Measurements from ENCODE around the gene CLDN19.
"Not testable (repeated sequence)": the region's sequence is repeated elsewhere in the genome, so short reads cannot be mapped to it uniquely, and the experiment has no call there.

The CLDN19 gene

DNA sequence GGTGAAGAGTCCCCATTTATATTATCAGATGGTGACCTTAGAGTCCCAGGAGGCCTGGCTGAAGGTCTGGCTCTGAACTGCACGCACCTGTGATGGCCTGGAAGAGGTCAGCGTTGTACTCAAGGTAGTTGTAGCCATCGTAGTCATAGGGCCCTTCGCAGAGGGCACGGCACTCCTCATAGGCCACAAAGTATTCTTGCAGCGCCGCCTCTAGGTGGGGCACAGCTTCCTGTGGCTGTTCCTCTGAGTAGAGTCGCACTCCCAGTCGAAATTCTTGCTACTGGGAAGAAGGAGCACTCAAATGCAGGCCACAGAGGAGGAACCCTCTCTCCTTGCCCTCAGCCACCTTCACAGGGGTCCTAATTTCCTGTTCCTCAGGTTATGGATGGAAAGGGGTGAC lies 19.1 kb upstream of the CLDN19 start:
- DNase-seq: no peak

DNA sequence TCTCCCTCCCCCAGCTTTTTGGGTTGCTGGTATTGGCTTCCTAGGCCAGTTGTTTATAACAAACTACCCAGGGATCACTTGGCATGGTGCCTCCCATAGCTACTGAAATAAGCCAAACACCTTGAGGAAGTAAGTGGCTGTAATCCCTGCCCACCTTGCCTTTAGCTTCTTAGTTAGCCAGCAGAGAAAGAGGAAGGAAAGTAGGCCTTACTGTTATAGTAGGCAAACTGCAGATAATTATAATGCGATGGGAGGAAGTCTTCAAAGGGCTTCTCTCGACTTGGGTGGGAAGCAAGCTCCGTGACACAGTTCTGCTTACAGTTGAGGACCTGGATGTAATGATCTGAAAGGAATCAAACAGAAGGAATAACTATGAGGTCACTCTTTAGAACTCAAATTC lies 18.6 kb upstream of the CLDN19 start:
- DNase-seq: no peak

DNA sequence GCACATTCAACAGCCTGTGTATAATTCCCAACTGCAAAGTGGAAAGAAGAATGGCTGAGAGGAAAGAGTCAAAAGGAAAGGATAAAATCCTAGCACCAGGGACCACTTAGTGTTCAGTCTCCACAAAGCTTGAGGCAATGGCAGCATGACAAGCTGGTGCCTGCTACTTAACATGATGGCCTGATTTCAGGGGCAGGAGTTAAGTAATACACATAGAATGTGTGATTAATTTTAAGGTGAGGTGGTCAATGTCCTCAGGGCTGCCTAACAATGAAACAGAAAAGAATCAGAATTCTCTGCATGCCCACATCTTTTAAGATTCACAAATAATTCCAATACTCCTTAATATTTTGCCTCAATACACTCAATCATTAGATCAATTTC lies 17.8 kb upstream of the CLDN19 start:
- DNase-seq: no peak

DNA sequence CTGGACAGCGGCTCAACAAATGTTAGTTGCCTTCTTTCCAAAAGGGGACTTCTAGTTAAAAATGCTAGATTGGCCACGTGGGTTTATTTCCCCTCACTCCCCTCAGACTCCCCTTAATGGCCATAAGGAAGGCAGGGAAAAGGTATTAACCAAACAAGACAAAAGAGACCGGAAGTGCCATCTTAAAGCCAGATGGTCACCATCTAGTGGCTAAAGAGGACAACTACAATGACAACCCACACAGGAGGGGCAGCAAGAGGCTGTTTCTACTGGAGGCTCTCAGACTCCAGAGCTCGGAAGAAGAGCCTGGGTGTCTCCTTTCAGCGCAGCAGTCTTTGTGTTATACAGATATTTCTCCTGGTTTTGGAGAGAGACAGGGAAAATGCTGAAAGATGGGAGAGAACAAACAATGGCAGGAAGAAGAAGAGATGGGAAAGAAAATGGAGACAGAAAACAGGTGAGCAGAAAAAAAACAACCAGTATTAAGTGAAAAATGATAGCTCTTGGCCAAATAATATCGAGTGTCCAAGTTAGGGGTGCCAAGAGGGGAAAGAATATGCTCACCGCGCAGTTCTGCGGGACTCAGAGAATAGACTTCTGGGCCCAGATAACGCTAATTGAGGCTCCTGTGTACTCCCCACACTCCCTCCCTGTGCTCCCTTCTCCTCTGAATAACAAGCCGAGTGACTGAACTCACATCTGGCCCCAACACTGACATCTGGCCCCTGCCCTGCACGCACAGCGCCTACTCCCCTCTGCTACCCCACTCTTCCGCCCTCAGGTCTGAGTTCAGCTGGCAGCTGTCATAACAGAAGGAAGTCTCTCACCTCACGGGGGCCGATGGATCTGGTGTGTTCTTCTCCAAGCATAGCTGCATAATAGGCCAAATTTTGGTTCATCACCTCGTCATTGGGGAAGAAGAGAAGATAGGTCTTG lies 17.2 kb upstream of the CLDN19 start:
- peak in 1 of 2 experiments; percentile 43 for DNase-seq

DNA sequence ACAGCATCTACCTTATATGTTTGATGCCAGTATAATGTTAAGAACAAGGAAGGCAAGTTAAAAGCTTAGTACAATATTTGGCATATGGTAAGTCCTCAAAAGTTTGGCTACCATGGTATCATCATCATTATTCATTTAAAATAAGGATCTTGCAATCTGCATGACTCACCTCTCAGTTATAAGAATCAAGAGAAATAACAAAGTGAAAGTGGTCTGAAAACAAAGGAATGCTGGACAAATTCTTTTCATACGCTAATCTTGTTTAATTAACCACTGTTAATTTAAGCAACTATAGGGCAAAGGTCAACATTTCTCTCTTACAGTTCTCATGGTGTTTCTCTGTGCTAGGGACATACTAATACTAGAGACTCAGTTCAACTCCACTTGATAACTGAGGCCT lies 13.0 kb upstream of the CLDN19 start:
- no peak for DNase-seq

DNA sequence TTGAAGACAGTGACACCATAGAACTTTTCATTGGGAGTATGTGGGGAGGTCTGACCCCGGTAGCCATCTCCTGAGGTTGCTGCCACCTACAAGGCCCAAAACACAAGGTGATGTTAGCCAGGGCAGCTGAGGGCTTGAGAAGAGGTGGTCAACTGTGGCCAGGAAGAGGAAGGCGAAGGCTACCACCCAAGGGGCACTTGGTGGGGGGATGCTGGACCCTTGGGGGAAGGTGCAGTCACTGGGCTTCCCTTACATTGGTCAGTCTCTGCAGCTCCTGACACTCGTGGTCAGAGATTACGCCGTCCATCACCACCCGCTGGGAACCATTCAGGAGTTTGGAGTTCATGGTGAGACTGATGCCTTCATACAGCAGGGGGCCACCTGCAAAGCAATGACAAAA lies 12.2 kb upstream of the CLDN19 start:
- no peak for DNase-seq

DNA sequence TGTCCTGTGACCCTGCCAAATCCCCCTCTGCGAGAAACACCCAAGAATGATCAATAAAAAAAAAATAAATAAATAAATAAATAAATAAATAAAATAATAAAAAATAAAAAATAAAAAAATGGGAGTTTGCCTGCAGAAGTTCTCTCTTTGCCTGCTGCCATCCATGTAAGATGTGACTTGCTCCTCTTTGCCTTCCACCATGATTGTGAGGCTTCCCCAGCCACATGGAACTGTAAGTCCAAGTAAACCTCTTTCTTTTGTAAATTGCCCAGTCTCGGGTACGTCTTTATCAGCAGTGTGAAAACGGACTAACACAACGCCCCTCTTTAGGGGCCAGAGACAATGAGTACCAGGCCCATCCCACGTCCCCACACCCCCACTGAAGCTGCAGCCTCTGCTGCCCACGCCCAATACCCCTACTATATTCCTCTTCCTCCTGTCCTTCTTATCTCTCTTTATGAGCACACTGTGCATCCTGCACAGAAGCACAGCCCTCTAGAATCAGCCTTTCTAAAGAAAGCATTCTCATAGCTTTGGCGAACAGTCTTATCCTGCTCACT lies 11.6 kb upstream of the CLDN19 start:
- not testable (repeated sequence) for DNase-seq

DNA sequence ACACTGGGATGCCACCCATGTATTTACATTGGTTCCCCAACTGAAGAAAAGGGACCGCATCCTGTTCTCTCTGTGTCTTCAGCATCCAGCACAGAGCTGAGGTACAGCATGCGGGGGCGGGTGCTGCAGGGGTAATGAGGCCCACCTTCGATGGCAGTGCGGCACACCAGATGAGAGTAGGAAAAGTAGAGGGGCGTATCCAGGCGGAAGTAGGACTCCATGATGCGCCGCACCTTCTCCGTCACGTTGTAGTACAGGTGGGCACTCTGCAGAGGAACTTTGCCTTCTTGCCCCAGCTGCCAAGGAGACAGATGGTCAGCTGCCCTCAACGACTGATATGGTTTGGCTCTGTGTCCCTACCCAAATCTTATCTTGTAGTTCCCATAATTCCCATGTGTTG lies 10.0 kb upstream of the CLDN19 start:
- no peak for DNase-seq

DNA sequence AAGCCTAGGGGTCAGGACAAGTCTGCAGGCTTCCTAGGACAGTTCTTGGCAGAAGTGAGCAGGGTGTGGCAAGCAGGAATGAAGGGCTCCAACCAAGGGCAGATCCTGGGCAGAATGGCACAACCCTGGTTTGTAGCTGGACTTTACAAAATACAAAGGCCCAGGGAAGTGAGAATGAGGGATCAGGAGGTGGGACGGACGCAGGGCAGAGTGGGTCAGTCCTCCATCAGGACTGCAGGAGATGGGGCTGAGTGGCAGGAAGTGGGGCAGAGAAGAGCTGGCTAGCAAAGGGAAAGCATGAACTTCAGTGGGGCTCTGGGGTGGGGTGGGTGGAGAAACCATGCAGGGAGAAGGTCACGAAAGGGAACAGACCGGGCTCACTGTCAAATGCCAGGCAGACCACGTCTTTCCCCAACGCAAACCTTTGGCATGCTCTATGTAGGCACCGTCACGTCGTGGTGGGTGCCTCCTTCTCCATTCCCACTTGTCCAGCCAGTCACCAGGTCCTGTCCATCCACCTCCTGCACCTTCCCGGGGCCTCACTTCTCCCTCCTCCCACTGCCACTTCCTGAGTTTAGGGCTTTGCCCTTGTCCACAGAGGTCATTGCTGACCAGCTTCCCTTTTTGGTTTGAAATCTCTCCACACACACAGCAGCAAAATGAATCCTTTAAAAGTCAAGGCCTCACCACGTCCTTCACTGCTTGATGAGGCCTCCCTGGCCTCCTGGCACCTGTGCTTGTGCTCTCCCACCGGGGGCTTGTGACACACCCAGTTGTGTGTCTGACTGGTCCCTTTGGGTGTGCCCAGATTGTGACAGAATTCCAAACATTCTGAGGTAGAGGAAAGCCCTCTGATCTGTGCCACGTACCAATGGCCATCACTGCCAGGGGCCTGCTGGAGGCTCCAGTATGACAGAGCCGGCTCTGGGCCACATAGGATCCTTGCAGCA lies 8.7 kb upstream of the CLDN19 start:
- no peak for DNase-seq

DNA sequence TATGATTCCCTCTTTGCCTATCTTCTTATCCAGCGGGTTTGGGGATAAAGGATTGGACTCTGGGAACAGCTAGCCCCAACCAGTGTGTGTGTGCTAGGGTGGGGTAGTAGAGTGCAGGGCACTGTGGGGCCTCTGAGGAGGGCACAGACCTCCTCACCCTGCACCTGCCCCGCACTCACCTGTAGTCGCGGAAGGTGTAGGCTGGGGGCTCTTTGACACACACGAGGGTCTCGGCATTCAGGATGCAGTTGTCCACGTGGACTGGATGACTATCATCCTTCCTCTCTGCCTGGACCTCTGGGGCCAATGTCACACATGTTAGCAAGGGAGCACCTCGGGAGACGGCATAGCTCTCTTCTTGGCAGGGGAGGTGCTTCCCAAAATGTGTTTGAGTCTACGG lies 8.0 kb upstream of the CLDN19 start:
- no peak for DNase-seq

DNA sequence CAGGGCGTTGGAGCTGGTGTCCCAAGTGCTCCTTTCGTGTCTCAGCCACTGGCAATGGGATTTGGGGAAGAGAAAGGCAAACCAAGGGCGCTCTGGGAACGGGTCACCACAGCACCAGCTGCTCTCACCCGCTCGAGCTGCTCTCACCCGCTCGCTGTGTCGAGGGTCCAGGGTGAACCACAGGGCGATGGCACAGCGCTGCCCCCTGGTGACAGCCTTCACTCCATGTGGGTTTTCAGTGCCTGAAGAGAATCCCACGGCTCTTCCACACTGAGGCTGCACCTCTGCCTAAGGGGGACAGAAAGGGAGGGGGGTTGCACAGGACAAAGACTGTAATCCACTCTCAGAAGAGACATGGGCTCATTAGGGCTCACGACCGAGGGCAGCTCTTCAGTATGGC lies 7.1 kb upstream of the CLDN19 start:
- no peak for DNase-seq

DNA sequence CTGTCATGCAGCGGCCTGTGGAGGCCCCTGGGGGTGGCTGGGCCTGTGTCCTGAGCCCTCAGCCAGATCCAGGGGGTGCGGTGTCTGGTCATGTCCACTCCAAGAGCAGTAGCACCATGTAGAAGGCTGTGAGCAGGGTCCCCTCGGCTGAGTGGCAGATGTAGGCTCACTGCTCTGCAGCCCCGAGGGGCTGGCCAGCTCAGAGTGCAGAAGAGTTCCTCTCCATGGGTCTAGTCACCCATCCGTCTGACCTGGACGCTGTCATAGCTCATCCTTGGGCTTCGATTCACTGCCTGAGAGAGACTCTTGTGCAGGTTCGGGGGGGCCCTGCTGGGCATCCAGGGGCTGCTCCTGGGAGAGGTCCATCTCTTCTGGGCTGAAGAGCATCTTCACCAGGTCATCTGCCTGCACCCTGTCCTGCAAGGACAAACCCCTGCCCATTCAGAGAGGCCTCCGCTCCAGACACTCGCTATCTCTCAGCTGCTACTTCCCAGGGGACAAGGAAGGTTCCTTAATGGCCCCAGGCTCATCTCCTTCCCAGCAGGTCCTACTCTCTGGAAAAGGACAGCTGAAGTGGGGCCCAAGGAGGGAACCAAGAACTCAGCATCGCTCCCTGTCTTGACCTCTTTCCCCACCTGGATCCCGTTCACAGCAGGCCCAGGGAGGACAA lies 6.5 kb upstream of the CLDN19 start:
- DNase-seq: no peak

DNA sequence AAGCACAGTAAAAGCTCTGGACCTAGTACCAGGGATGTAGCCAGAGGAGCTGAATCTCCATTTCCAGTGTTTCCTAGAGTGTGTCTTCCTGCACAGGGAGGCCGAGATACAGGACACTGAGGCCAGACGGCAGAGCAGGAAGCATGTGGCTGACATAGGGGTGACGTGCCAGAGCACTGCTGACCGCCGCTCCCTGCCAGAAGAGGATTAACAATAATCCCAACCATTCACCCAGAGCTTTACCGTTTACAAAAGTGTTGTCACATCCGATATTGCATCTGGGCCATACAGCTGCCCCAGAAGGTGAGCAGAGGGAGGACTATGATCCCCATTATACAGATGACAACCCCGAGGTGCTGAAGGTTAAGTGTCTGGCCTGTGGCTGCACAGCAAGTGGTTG lies 5.8 kb upstream of the CLDN19 start:
- DNase-seq: no peak

DNA sequence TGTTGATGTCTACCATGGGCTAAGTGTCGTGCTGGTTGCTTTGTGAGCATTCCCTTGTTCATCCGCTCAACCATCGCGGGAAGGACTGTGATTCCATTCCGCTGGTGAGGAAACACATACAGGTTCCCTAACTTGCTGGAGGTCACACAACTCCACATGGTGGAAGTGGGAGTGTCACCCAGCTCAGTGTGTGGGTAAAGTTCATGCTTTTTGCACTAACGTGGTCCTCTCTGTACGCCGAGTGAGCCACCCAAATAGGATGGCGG lies 4.0 kb upstream of the CLDN19 start:
- no peak for DNase-seq

DNA sequence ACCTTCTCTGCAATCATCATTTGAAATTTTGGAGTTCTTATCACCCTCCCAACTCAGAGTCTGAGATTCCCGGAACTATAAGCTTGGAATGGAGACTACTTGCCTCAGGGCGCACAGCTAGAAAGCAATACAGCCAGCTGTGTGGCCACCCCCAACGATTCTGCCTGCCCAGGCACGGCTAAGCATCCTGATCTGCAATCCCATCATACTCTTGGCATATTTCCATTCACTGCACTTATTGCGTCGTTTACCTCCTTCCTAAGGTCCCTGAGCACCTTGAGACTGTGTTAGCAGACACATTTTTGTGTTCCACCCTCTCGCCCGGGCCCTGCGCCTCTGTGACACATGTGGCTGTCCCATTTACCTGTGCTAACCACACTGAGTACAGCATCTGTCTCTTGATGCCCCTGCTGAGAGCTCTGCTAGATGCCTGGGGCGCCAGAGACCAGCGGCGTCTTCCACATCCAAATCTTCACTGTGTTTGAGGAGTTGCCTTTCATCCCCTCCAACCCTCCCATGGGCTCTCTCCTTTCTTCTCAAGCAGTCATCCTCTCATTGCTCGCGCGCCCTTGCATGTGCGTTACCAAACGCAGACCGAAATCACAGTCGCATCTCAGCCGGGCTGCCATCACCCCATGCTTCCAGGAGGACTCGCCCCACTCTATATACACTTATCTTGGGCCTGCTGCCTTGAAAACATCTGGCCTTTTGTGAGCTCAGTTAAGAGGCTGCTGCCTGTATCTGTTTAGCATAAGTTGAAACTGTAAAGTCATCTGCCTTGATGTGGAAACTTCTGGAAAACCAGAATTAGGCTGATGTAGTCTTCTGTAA lies 3.5 kb upstream of the CLDN19 start:
- no peak for DNase-seq

DNA sequence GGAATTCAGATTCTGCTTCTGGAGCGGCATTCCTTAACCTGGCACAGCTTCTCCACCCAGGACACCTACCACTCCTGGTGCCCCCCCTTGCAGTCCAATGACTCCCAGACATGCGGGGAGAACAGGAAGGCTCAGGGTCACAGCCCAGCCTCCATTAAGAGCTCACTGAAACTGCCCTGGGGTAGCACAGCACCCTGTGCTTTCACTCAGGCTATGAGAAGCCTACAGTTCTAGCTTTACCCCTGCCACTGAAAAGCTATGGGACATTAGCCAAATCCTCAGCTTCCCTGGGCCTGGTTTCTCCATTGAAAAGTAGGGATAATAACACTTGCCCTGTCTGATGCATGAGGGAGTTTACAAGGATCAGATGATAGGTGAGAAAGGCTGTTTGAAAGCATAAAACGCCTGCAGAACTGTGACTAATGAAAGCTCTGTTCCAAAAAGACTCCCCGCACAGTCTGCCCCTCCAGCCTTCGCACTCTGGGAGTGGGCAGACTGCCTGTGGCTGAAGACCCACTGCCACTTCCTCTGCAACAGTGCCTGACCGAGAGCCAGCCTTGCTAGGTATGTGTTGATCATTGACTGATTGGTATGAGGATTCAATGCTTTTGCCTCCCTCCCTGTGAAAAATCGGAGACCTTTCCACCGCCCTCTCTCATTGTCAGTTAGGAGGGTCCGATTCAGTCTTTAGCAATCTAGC lies 2.7 kb upstream of the CLDN19 start:
- DNase-seq: no peak

DNA sequence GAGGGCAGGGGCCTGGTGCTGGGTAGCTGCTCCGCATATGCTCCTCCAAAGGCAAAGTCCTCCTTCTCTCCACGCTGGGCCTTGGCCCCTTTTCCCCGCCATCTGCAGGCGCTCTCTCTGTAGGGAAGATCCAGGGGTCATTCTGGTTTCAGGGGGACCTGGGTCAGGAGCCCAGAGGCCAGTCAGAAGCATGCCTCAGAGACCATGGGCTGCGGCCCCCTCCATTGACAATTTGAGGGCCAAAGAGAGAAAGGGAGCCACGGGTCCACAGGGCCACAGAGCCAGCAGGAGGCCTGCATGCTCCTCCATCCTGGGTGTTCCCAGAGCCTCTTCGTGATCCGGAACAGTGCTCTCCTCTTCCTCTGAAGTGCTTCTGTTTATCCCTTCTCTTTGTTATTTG lies 2.1 kb upstream of the CLDN19 start:
- DNase-seq: no peak

DNA sequence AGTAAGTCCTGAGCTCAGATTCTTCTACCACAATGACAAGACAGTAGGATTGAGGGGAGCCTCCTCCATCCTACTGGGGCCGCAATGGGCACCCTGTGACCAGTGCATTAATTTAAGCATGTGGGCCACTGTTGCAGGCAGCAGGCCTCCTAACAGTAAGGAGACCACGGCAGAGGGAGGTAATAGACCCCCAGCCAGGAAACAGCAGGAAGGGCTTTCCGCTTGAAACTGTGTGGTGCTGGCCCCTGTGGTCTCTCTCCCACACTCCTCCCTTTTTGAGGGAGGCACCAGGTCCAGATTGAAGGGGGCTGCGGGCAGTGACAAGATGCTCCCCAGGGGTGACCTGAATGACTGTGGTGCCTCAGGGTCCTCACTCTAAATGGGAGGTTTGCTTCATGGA lies 1.7 kb upstream of the CLDN19 start:
- no peak for DNase-seq

DNA sequence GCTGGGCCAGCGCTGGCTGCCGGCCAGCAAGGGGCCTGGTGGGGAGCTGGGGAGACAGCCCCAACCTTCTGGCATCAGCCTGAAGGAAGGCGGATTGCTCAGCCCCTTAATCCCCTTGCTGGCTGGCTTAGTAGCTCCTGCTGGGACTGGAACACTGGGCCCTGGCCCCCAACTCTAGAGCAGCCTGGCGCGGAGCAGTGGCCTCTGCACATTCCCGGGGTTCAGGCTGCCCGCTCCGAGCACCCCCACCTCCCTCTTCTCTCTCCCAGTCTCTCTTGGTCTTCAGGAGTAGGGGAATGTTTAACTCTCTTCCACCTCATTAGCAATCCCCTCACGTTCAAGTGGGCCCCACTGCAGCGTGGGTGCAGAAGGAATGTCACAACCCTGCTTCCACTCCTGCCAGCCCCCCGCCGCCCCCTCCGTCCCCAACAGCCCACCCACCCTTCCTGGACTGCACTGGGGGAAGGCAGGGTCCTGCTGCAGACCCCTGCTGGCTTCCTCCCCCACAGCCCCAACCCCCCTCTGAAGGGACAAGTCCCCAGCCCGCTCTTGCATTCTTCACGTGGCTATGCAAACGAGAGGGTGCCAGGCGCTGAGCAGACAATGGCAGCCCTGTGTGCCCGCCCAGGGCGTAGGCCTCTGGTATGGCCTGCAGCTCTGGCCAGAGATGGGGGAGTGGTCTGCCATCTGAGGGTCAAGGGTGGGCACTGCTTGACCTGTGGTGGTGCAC lies 980 bp upstream of the CLDN19 start:
- no peak for DNase-seq

DNA sequence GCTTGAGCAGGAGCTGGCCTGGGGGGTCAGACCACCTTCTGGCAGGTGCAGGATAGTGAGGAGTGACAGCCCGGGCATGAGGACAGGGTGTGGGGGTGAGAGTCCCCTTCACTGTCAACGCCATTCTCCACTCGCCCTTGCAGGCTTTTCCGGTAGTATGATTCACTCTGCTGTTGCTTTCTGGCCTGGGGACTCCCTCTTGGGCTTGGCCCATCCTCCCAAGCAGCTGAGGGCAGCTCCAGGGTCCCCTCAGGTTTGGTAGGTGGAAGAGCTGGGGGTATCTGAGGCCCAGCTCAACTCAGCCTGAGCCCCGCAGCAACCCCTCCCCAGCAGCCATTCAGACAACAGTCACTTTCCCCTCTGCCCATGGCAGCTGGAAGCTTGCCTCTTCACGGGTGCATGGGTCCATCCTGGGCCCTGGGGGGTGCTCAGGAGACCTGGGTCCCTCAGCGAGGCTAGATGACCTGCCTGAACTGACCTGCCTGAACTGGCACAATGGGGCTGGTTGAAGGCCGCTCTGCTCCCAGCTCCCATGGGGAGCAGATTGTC lies 1.3 kb downstream of the CLDN19 start:
- no peak for DNase-seq

Data from SW 1271 (cell line).